ENCODE results near the gene LMBRD2.

DNA sequence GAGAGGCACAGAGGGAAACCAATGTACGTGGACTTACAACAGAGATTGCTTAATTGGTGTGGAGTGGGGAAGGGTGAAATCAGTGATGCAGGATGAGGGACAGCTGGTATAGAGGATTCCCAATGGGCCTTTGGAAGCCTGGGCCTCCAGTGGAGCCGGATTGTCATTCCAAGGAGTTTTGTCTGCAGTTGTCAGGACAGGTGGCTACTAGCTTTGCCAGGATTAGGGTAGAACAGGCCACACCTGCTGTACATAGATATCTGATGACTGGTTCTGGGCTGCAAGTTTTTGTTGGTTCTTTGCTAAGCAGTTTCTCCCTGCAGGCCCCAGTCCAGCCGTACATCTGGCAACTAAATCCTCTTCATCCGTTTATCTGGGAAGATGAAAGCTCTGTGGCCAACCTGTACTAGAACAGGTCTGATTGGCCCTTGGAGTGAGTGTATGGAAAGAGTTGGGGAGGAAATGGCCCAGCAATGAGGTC is 4.5 kb upstream of the LMBRD2 start:
- TF ChIP-seq, protein P1, sequence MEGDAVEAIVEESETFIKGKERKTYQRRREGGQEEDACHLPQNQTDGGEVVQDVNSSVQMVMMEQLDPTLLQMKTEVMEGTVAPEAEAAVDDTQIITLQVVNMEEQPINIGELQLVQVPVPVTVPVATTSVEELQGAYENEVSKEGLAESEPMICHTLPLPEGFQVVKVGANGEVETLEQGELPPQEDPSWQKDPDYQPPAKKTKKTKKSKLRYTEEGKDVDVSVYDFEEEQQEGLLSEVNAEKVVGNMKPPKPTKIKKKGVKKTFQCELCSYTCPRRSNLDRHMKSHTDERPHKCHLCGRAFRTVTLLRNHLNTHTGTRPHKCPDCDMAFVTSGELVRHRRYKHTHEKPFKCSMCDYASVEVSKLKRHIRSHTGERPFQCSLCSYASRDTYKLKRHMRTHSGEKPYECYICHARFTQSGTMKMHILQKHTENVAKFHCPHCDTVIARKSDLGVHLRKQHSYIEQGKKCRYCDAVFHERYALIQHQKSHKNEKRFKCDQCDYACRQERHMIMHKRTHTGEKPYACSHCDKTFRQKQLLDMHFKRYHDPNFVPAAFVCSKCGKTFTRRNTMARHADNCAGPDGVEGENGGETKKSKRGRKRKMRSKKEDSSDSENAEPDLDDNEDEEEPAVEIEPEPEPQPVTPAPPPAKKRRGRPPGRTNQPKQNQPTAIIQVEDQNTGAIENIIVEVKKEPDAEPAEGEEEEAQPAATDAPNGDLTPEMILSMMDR (IDR thresholded peaks at IDR 0.05), result no peak
- TF ChIP-seq POLR2A (IDR thresholded peaks at IDR 0.05), result no peak
- no peak for TF ChIP-seq POLR2AphosphoS5 (IDR thresholded peaks at IDR 0.05)
